Fibroblast of the aortic adventitia (primary cell): ENCODE measurements around the gene NDN. TPM values are rescaled to one million over a fixed set of nuclear protein-coding genes. Genes with fewer than 3 reads are reported as not detected.

ENCODE experiments used
- DNase-seq: peaks from one replicate; pipeline ENCODE4 v3.0.0-alpha.2; 2010; ENCODE audit warnings: low read depth
- H3K4me3 ChIP-seq: 2 replicates; pipeline ENCODE4 v1.5.1; 2011; ENCODE audit warnings: low read depth, mild to moderate bottlenecking, control low read depth, low read length, moderate library complexity
- total RNA-seq: library from RNA; depleted of rRNA; stranded (reverse); fragments of >200 nt; gene quantifications from 2 replicates; pipeline ENCODE4 v1.2.3, GENCODE V29; 2012; ENCODE audit warnings: low replicate concordance
- TF ChIP-seq, protein P1 (sequence below): IDR thresholded peaks from 2 replicates; pipeline ENCODE4 v1.5.1; 2011; ENCODE audit warnings: mild to moderate bottlenecking, low read length, control low read depth, inconsistent platforms; ENCODE audit not compliant: insufficient read depth

Gene NDN
- total RNA-seq, 1 donor: 28.4 TPM

DNA sequence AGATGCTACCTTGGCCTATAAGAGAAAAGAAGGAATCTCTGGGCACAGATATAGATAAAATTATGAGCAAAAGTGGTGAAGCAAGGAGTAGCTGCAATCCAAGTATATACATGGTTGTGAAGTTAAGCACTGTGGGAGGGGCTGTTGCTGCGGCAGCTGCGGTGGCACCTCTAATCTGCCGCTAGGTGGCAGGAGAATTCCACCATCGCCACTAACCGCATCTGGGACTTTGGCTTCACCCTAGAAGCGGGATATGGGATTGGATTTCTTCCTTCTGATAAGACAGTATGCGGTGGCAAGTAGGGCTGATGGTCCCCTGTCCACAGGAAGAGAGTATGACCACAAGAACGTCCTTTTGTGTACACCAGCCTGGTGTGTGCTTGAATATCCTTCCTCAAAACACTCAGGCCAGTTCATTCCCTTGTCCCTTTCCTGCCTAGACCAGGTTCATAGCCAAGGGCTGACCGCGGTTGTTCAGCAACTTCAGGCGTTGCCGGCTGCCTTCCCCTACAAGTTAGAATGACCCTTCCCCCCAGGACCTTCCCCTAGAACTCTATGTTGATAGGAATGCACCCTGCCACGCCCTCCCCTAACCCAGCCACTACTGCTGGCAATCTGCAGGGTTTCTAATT, 44.6 kb downstream of the NDN start:
- peak; percentile 40 for DNase-seq
- TF ChIP-seq, protein P1, sequence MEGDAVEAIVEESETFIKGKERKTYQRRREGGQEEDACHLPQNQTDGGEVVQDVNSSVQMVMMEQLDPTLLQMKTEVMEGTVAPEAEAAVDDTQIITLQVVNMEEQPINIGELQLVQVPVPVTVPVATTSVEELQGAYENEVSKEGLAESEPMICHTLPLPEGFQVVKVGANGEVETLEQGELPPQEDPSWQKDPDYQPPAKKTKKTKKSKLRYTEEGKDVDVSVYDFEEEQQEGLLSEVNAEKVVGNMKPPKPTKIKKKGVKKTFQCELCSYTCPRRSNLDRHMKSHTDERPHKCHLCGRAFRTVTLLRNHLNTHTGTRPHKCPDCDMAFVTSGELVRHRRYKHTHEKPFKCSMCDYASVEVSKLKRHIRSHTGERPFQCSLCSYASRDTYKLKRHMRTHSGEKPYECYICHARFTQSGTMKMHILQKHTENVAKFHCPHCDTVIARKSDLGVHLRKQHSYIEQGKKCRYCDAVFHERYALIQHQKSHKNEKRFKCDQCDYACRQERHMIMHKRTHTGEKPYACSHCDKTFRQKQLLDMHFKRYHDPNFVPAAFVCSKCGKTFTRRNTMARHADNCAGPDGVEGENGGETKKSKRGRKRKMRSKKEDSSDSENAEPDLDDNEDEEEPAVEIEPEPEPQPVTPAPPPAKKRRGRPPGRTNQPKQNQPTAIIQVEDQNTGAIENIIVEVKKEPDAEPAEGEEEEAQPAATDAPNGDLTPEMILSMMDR: peak; percentile 61
- no peak overlapping the region for H3K4me3 ChIP-seq

Other genes starting within 250 kb of the NDN start
- gene GOLGA6L2, start 240.1 kb downstream of the NDN start, total RNA-seq: not detected in 2 replicates
- 0.45 and 0.65 TPM in 2 replicates for gene MKRN3, start 121.6 kb downstream of the NDN start, total RNA-seq
- under 0.01 and 0.08 TPM in 2 replicates for gene MAGEL2, start 39.4 kb downstream of the NDN start, total RNA-seq